COR-L47 (cell line): ENCODE results near the gene RGS10.

Experiments used
- DNase-seq: peaks from one replicate; lab custom pipeline; 2025; lab: John Stamatoyannopoulos, UW

Gene RGS10

GRCh38 chr10:119518176-119518575 lies 24.3 kb downstream of the RGS10 start:
- DNase-seq, result no peak

GRCh38 chr10:119517235-119518141 lies 25.0 kb downstream of the RGS10 start:
- DNase-seq, result no peak

GRCh38 chr10:119516381-119517234 lies 25.9 kb downstream of the RGS10 start:
- DNase-seq, result no peak

- DNase-seq, result no peak
Observed at GRCh38 chr10:119515511-119516045, 26.9 kb downstream of the RGS10 start.

GRCh38 chr10:119514819-119515218 lies 27.7 kb downstream of the RGS10 start:
- no peak for DNase-seq

- DNase-seq, result no peak
Observed at GRCh38 chr10:119511828-119512515, 30.5 kb downstream of the RGS10 start.

GRCh38 chr10:119509909-119510451 lies 32.5 kb downstream of the RGS10 start:
- no peak for DNase-seq

GRCh38 chr10:119507115-119507514 lies 35.4 kb downstream of the RGS10 start:
- DNase-seq, result no peak

- no peak for DNase-seq
Observed at GRCh38 chr10:119505588-119506315, 36.8 kb downstream of the RGS10 start.

GRCh38 chr10:119505131-119505551 lies 37.4 kb downstream of the RGS10 start:
- DNase-seq, result no peak

GRCh38 chr10:119504651-119505050 lies 37.9 kb downstream of the RGS10 start:
- DNase-seq, result no peak

- no peak for DNase-seq
Observed at GRCh38 chr10:119503821-119504220, 38.7 kb downstream of the RGS10 start.

- no peak for DNase-seq
Observed at GRCh38 chr10:119502618-119503155, 39.8 kb downstream of the RGS10 start.

- DNase-seq, result no peak
Observed at GRCh38 chr10:119502209-119502608, 40.3 kb downstream of the RGS10 start.

- DNase-seq, result no peak
Observed at GRCh38 chr10:119501690-119502089, 40.8 kb downstream of the RGS10 start.

- no peak for DNase-seq
Observed at GRCh38 chr10:119500821-119501220, 41.7 kb downstream of the RGS10 start.

GRCh38 chr10:119500123-119500795 lies 42.3 kb downstream of the RGS10 start:
- DNase-seq, result no peak

- DNase-seq, result no peak
Observed at GRCh38 chr10:119499677-119500002, 42.9 kb downstream of the RGS10 start.

GRCh38 chr10:119498889-119499676 lies 43.4 kb downstream of the RGS10 start:
- DNase-seq, result no peak
